Stomach (tissue), 9 donors: Measurements from ENCODE around the gene RESF1. TPM values are rescaled to one million over a fixed set of nuclear protein-coding genes. Genes with fewer than 3 reads are reported as not detected.
A peak's percentile ranks its signal among the peaks of the same experiment; 100 is the strongest.

Experiments
- DNase-seq, 2 donors: peaks; one replicate each; pipeline versions ENCODE4 v3.0.0 to v3.0.0-alpha.2; 2013 to 2019
- H3K27ac ChIP-seq, 5 donors: fragments of 200-600 bp in 4 of 5; sonication (generic) in 4 of 5; one replicate each; pipeline ENCODE4 v1.5.1; 2013 to 2019; ENCODE audit warnings: mild to moderate bottlenecking in 1 of 5, moderate library complexity in 1 of 5
- H3K27me3 ChIP-seq, 3 donors: fragments of 200-600 bp; sonication (generic); one replicate each; pipeline ENCODE4 v1.5.1; 2017 to 2019; ENCODE audit warnings: mixed run types in 1 of 3
- H3K36me3 ChIP-seq, 4 donors: fragments of 200-600 bp; sonication (generic); 1 replicate in 3 of 4; 2 replicates in 1 of 4; pipeline ENCODE4 v1.5.1; 2016 to 2019
- H3K4me1 ChIP-seq, 4 donors: fragments of 200-600 bp; sonication (generic); one replicate each; pipeline ENCODE4 v1.5.1; 2016 to 2019
- H3K4me3 ChIP-seq, 4 donors: fragments of 200-600 bp; sonication (generic) in 3 of 4; one replicate each; pipeline ENCODE4 v1.5.1; 2016 to 2019; ENCODE audit warnings: mild to moderate bottlenecking in 1 of 4
- H3K9me3 ChIP-seq, 4 donors: fragments of 200-600 bp; sonication (generic); one replicate each; pipeline ENCODE4 v1.5.1; 2016 to 2019
- EP300 ChIP-seq: sonication (generic); formaldehyde crosslinking; IDR thresholded peaks from one replicate; pipeline ENCODE4 v1.6.1; 2017; ENCODE audit warnings: antibody characterized with exemption
- POLR2A ChIP-seq, 4 donors: fragments of 450-650 bp; IDR thresholded peaks; one replicate each; pipeline ENCODE4 v1.6.1; 2016; ENCODE audit warnings: antibody characterized with exemption in 4 of 4, control low read depth in 2 of 4, mild to moderate bottlenecking in 1 of 4, moderate library complexity in 1 of 4
- POLR2AphosphoS5 ChIP-seq, 3 donors: sonication (generic); formaldehyde crosslinking; IDR thresholded peaks; one replicate each; pipeline ENCODE4 v1.6.1; 2016; ENCODE audit warnings: antibody characterized with exemption in 3 of 3
- WGBS, 5 donors: extraction: QIAGEN DNeasy Blood & Tissue Kit in 3 of 5; methylation state at CpG; one replicate each; pipeline versions ENCODE4 v1.1.5 to v1.1.7; 2013 to 2018; 5-methylcytosine and 5-hydroxymethylcytosine counted together
- intact Hi-C: fragments of 100-400 bp; cut with DNase I; formaldehyde crosslinking; loops from one replicate; pipeline ENCODE4 v1.15.1; 2023; ENCODE audit warnings: low total_unique reads
- polyA plus RNA-seq, 3 donors: library from polyadenylated mRNA; stranded (reverse); fragments of 200-250 nt; gene quantifications; one replicate each; pipeline ENCODE4 v1.2.3, GENCODE V29; 2013
- total RNA-seq, 5 donors: library from RNA; depleted of rRNA; stranded (reverse); fragments of >200 nt; gene quantifications; one replicate each; pipeline versions ENCODE4 v1.1.0 to v1.2.3, GENCODE V29; 2014 to 2016
- TF ChIP-seq, protein P1 (sequence below), 7 experiments: fragments of 450-650 bp in 4 of 7; fragments of 200-600 bp in 3 of 7; sonication (generic) in 3 of 7; IDR thresholded peaks; one replicate each; pipeline ENCODE4 v1.5.1; 2016 to 2019; ENCODE audit warnings: antibody characterized with exemption in 7 of 7, control low read depth in 2 of 7, mild to moderate bottlenecking in 1 of 7
- donor health status: healthy with polysubstance abuse.
- donor health status: Bipolar disorder and iron deficiency.
- donor health status: healthy.

Gene RESF1
- total and polyA plus RNA-seq, 8 donors: 15.4 to 255 (median 51.9) TPM

DNA sequence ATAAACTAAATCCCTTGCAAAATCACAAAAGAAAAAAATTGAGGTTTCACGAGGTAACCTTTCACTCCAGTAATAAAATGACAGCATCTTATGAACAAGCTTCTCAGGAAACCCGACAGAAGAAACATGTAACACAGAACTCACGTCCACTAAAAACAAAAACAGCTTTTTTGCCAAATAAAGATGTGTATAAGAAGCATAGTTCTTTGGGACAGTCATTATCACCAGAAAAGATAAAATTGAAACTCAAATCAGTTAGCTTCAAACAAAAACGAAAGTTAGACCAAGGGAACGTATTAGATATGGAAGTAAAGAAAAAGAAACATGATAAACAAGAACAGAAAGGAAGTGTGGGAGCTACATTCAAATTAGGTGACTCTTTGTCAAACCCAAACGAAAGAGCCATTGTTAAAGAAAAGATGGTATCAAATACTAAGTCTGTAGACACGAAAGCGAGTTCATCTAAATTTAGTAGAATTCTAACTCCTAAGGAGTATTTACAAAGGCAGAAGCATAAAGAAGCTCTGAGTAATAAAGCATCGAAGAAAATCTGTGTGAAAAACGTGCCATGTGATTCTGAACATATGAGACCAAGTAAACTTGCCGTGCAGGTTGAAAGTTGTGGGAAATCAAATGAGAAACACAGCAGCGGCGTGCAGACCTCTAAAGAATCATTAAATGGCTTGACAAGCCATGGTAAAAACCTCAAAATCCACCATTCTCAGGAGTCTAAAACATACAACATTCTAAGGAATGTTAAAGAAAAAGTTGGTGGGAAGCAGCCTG lies 25.8 kb downstream of the RESF1 start:
- Histone ChIP-seq H3K27ac (no peak overlapping the region), H3K4me1 (no peaks in the 10 kb centered on the region), H3K27me3 (no peaks in the 10 kb centered on the region), H3K9me3 (peaks cover 6 to 42% (median 13%) of the 10 kb centered on the region in 4 donors), H3K4me3 (no peak overlapping the region), H3K36me3 (peaks cover 20 to 53% (median 50%) of the 10 kb centered on the region in 4 donors)
- 79 to 86% (median 85%) methylated on average over 13 of the region's 13 CpGs for WGBS, 5 donors
- TF ChIP-seq, protein P1, sequence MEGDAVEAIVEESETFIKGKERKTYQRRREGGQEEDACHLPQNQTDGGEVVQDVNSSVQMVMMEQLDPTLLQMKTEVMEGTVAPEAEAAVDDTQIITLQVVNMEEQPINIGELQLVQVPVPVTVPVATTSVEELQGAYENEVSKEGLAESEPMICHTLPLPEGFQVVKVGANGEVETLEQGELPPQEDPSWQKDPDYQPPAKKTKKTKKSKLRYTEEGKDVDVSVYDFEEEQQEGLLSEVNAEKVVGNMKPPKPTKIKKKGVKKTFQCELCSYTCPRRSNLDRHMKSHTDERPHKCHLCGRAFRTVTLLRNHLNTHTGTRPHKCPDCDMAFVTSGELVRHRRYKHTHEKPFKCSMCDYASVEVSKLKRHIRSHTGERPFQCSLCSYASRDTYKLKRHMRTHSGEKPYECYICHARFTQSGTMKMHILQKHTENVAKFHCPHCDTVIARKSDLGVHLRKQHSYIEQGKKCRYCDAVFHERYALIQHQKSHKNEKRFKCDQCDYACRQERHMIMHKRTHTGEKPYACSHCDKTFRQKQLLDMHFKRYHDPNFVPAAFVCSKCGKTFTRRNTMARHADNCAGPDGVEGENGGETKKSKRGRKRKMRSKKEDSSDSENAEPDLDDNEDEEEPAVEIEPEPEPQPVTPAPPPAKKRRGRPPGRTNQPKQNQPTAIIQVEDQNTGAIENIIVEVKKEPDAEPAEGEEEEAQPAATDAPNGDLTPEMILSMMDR (IDR thresholded peaks at IDR 0.05): no peak
- TF ChIP-seq EP300 (no peak), POLR2AphosphoS5 (IDR thresholded peaks at IDR 0.05) (no peak), POLR2A (IDR thresholded peaks at IDR 0.05) (no peak)
- intact Hi-C loops: no loop called here
- DNase-seq: no peak

GRCh38 chr12:31985832-31986231 lies 26.6 kb downstream of the RESF1 start:
- intact Hi-C loops: no loop called here
- no peak overlapping the region for H3K27ac ChIP-seq
- TF ChIP-seq POLR2AphosphoS5 (IDR thresholded peaks at IDR 0.05): no peak
- TF ChIP-seq POLR2A (IDR thresholded peaks at IDR 0.05): no peak
- TF ChIP-seq EP300: no peak
- TF ChIP-seq, protein P1 (IDR thresholded peaks at IDR 0.05): no peak
- WGBS, 5 donors: 46 to 78% (median 57%) methylated on average over 4 of the region's 4 CpGs
- no peak overlapping the region for H3K4me3 ChIP-seq
- H3K27me3 ChIP-seq: no peaks in the 10 kb centered on the region
- no peaks in the 10 kb centered on the region for H3K4me1 ChIP-seq
- peaks cover 6 to 34% (median 13%) of the 10 kb centered on the region in 4 donors for H3K9me3 ChIP-seq
- H3K36me3 ChIP-seq: peaks cover 20 to 53% (median 50%) of the 10 kb centered on the region in 4 donors
- DNase-seq: peak in 1 of 2 donors; percentile 14

GRCh38 chr12:31989571-31990362 lies 30.6 kb downstream of the RESF1 start:
- H3K4me1 ChIP-seq: no peaks in the 10 kb centered on the region
- intact Hi-C loops: no loop called here
- 95 to 97% (median 95%) methylated on average over 15 of the region's 15 CpGs for WGBS, 5 donors

GRCh38 chr12:31991146-31991545 lies 31.9 kb downstream of the RESF1 start:
- H3K9me3 ChIP-seq: no peaks in the 10 kb centered on the region
- H3K4me3 ChIP-seq: no peak overlapping the region
- no peaks in the 10 kb centered on the region for H3K4me1 ChIP-seq
- TF ChIP-seq POLR2A (IDR thresholded peaks at IDR 0.05): no peak
- TF ChIP-seq, protein P1 (IDR thresholded peaks at IDR 0.05): no peak
- TF ChIP-seq POLR2AphosphoS5 (IDR thresholded peaks at IDR 0.05): no peak
- no peak for TF ChIP-seq EP300
- intact Hi-C loops: no loop called here
- 69 to 86% (median 78%) methylated on average over 1 of the region's 1 CpG for WGBS, 5 donors
- no peak for DNase-seq
- H3K27me3 ChIP-seq: no peaks in the 10 kb centered on the region
- no peak overlapping the region for H3K27ac ChIP-seq
- peaks cover 3 to 87% (median 83%) of the 10 kb centered on the region in 4 donors for H3K36me3 ChIP-seq

More at GRCh38 chr12:31989571-31990362, 30.6 kb downstream of the RESF1 start:
- Histone ChIP-seq H3K27ac (no peak overlapping the region), H3K9me3 (peaks cover 0 to 1% (median 0%) of the 10 kb centered on the region in 4 donors), H3K27me3 (no peaks in the 10 kb centered on the region), H3K36me3 (peaks cover 3 to 73% (median 70%) of the 10 kb centered on the region in 4 donors), H3K4me3 (no peak overlapping the region)
- no peak for TF ChIP-seq EP300
- DNase-seq: no peak
